ENCODE measurements around the gene PTPRT.

Gene PTPRT

DNA sequence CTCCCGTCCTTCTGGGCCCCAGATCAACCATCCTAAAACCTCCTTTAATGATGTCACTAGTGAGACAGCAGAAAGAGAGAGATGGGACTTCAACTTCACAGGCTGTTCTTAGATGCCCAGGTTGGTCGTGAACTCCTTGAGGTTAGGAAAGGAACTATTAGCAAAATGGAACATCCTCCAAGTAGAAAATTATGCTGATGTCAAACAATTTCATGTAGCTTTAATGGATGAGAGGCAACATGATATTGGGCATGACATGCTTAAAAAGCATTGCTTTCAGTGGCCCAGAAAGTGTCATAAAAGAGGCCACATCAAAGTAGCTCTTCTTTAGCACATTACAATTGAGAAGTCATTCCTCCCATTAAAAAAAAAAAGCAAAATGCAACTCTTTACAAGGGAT is 248.1 kb downstream of the PTPRT start:
- no peaks in the 10 kb centered on the region for H3K9me3 ChIP-seq
- H3K27ac ChIP-seq, result no peak overlapping the region
- H3K36me3 ChIP-seq, result no peaks in the 10 kb centered on the region
- TF ChIP-seq, protein P1, sequence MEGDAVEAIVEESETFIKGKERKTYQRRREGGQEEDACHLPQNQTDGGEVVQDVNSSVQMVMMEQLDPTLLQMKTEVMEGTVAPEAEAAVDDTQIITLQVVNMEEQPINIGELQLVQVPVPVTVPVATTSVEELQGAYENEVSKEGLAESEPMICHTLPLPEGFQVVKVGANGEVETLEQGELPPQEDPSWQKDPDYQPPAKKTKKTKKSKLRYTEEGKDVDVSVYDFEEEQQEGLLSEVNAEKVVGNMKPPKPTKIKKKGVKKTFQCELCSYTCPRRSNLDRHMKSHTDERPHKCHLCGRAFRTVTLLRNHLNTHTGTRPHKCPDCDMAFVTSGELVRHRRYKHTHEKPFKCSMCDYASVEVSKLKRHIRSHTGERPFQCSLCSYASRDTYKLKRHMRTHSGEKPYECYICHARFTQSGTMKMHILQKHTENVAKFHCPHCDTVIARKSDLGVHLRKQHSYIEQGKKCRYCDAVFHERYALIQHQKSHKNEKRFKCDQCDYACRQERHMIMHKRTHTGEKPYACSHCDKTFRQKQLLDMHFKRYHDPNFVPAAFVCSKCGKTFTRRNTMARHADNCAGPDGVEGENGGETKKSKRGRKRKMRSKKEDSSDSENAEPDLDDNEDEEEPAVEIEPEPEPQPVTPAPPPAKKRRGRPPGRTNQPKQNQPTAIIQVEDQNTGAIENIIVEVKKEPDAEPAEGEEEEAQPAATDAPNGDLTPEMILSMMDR (IDR thresholded peaks at IDR 0.05), result no peak
- no peaks in the 10 kb centered on the region for H3K4me1 ChIP-seq
- no peak for DNase-seq
- H3K4me3 ChIP-seq, result no peak overlapping the region
- intact Hi-C loops (cut with DNase I; ENCODE audit: low total_unique reads), result no loop called here
- peaks cover 0 to 4% of the 10 kb centered on the region in 2 donors for H3K27me3 ChIP-seq

DNA sequence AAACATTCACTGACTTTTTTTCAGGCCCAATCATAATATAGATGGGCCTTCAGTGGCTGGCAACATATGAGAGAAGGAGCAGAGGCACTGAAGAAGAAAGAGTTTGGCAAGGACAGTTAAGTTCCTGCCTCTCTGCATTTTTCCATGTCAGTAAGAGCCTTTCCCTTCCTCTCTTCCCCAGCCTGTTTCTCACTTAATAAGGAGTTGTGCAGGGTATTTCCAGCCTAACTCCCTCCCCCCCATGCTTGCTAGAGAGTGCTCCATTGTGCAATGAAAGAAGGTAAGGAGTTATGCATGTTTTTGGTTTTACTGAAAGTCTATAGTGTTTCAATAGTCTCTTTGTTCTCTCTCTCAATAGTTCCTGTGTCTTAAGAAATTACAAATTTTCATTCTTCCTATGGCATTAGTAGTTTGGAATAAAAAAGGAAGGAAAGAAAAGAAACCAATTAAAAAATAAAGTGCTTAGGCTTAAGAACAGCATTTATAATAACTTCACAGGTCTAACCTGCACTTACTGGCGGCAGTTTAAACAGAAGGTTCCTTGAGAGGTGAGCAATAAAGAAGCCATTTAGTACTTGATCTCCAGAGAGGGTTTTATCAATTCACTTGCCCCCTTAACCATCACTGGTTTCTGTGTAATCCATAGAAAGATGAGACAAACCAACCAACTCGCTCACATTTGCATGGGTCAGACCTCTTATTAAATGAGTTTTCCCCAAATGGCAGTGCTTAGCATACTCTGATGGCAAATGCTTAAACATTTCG is 251.1 kb downstream of the PTPRT start:
- intact Hi-C loops (cut with DNase I; ENCODE audit: low total_unique reads), result no loop called here
- DNase-seq, result no peak
- no peak overlapping the region for H3K4me3 ChIP-seq
- no peaks in the 10 kb centered on the region for H3K36me3 ChIP-seq
- no peaks in the 10 kb centered on the region for H3K9me3 ChIP-seq
- no peak overlapping the region for H3K27ac ChIP-seq
- H3K27me3 ChIP-seq, result no peaks in the 10 kb centered on the region
- no peaks in the 10 kb centered on the region for H3K4me1 ChIP-seq
- TF ChIP-seq, protein P1 (IDR thresholded peaks at IDR 0.05), result no peak

DNA sequence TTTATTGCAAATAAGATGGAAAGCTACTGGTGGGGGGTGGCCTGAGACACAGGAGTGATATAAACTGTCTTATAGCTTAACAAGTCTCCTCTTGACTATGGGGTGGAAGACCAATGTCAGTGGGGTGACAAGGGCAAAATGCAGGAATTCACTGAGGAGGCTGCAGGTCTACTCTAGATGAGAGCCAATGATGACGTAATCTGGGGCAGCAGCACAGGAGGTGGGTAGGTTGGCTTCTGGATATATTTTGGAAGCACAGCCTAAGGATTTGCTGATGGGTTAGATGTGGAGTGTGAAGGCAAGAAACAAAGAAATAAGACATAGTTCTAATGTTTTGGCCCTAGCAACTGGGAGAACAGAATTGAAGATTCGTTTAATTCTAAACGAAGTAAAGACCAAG is 253.2 kb downstream of the PTPRT start:
- intact Hi-C loops (cut with DNase I; ENCODE audit: low total_unique reads), result no loop called here
- Histone ChIP-seq H3K9me3 (no peaks in the 10 kb centered on the region), H3K4me3 (no peak overlapping the region), H3K27ac (no peak overlapping the region), H3K27me3 (no peaks in the 10 kb centered on the region), H3K36me3 (no peaks in the 10 kb centered on the region), H3K4me1 (no peaks in the 10 kb centered on the region)
- DNase-seq, result no peak
- TF ChIP-seq, protein P1 (IDR thresholded peaks at IDR 0.05), result no peak

DNA sequence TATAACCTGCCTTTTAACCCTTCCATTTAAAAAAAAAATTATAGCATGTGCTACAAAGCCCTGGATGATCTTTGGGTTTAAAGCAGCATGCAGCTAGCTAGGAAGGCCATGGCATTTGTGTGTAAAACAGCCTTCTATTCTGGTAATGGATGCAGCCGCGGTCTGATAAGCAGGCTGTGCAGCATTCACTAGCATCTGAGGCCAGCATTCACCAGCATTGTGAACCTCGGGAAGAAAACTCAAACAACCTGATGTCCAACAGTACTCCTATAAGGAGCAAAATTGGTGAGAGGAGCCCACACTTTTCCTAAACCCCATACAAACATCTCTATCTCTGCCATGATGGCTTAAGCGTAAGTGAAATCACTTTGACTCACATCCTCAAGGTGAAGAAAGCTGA is 265.5 kb downstream of the PTPRT start:
- TF ChIP-seq, protein P1 (IDR thresholded peaks at IDR 0.05), result no peak
- Histone ChIP-seq H3K9me3 (no peaks in the 10 kb centered on the region), H3K4me3 (no peak overlapping the region), H3K27ac (no peak overlapping the region), H3K4me1 (no peaks in the 10 kb centered on the region), H3K36me3 (no peaks in the 10 kb centered on the region), H3K27me3 (no peaks in the 10 kb centered on the region)
- intact Hi-C loops (cut with DNase I; ENCODE audit: low total_unique reads), result no loop called here
- no peak for DNase-seq

DNA sequence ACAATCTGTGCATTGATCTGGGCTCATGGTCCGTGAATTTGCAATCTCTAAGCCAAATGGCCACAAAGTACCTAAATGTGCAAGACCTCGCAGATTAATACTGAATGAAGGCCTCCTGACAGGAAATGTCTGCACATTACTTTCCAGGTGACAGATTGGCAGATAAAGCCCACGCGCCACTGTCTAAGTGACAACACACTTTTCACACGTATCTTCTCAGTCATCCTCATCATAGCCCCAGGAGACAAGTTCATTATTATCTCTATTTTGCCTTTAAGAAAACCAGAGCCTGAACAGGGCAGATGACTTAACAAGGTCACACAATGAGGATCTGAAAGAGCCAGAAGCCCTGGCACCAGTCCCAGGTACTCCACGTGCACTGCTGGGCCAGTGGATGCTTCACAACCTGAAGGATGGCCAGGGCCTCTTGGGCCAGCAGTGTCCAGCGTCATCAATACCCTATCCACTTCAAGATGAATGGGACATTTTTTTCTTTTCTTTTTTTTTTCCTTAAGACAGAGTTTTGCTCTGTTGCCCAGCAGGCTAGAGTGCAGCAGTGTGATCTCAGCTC is 266.3 kb downstream of the PTPRT start:
- H3K36me3 ChIP-seq, result no peaks in the 10 kb centered on the region
- no peak for DNase-seq
- no peak overlapping the region for H3K4me3 ChIP-seq
- no peaks in the 10 kb centered on the region for H3K4me1 ChIP-seq
- no peak overlapping the region for H3K27ac ChIP-seq
- TF ChIP-seq, protein P1 (IDR thresholded peaks at IDR 0.05), result no peak
- intact Hi-C loops (cut with DNase I; ENCODE audit: low total_unique reads), result no loop called here
- no peaks in the 10 kb centered on the region for H3K27me3 ChIP-seq
- no peaks in the 10 kb centered on the region for H3K9me3 ChIP-seq
